G401.6 (cell line): ENCODE data around the gene TMEM221.
"Not testable (repeated sequence)": the region's sequence is repeated elsewhere in the genome, so short reads cannot be mapped to it uniquely, and the experiment has no call there.

Experiments used
- FAIRE-seq: peaks from 2 replicates; lab custom pipeline; 2012; peaks lifted over from hg19 to GRCh38; lab: Jason Lieb, UNC

Gene TMEM221

DNA sequence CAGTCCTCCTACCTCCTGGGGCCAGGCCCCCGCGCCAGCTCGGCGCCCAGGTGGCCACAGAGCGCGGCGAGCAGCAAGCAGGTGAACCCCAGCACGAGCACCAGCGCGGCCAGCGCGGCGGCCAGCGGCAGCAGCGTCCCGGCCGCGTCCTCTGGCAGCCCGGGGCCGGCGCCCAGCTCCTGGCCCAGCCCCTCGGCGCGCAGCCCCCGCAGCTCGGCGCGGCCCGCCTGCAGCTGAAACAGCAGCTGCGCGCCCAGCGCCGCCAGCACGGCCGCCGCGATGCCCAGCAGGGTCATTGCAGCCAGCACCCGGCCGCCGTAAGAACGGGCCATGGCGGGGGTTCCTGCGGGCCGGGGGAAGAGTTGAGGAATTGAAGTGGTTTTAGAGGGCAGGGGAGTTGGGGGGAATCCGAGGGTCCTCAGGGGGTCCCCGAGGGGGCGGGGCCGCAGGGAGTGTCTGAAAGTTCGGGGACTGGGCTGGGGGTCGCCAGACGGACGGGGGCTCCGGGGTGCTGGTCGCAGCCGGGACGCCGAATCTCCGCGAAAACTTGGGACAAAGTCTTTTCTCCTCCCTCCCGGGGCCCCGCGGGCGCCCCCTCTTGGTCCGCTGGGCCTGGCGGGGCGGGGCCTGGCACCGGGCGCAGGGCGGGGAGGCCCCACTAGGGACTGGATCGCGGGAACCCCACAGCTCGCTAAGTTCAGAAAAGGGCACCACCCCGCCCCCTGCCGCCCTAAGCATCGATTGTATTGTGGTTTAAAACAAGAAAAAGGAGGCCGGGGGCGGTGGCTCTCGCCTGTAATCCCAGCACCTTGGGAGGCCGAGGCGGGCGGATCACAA, at the start of gene TMEM221:
TSS of gene TMEM221 (minus strand) at position 538 of the 837 bp plus-strand sequence. CDS start at position 332, 206 bp downstream.
- FAIRE-seq, result no peak

DNA sequence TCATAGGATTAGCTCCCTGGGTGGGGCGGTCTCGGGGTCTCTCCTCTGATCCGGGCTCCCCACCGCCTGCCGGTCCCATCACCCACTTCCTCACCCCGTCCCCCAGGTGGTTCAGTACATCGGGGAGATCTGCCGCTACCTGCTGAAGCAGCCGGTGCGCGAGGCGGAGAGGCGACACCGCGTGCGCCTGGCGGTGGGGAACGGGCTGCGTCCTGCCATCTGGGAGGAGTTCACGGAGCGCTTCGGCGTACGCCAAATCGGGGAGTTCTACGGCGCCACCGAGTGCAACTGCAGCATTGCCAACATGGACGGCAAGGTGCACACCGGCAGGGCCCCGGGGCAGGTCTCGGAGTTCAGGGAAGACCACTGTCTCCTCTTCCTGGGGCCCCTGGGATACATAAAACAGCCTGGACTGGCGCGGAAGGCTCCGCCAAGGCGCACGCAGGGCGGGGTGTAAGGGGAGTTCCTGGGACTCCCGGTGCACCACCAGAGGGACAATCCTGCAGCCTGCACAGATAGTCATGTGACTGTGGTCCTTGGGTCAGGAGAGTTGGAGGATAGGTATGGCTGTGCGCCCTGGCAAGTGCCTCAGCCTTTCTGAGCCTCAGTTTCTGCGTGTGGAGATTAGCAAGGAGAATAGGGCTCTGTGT, 48.8 kb upstream of the TMEM221 start:
- no peak for FAIRE-seq

DNA sequence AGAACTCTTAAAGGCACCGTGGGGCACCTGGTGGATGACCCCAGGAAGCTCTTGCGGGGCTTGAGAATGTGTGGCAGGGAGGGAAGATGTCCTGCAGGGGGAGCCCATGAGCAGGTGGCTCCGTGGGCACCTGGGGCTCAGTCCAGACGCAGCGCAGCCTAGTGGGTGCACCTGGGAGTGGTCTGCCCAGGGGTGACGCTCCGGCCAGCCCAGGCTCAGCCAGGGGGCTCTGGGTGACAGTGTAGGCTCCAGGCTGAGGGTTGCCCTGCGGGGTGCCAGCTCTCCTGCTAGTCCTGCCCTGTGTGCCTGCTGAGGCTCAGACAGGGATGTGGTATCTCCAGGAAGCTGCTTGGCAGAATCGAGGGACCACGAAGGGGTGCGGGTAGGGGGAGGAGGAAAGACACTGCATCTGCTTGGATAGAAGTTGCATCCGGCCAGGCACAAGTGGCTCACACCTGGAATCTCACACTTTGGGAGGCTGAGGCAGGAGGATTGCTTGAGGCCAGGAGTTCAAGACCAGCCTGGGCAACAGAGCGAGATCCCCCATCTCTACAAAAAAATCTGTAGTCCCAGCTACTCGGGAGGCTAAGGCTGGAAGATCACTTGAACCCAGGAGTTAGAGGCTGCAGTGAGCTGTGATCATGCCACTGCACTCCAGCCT, 48.0 kb upstream of the TMEM221 start:
- FAIRE-seq, result no peak

DNA sequence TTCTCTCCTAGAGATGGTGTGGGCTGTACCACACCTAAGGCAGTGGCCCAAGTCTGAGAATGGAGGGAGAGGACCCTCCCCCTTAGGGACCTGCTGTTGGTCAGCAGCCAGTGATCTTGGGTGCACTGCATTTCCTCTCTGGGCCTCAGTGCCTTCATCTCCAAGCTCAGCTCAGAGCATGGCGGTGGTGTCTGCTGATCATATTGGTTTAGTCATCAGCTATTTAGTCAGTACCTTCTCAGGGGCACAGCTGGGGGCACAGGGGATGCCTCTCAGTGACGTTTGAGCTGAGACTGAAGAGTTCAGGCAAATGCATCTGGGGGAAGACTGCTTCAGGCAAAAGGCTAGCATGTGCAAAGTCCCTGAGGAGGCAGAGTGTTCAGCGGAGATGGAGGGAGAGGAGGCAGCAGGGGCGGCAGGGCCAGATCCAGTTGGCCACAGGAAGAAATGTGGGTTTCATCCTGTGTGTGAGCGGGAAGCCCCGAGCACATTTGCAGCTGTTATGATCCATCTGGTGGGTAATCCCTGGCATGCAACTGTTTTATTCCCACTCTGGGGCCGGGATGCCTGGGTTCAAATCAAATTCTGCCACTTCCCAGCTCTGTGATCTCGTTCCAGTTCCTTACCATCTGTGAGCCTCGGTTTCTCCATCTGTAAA, 47.3 kb upstream of the TMEM221 start:
- no peak for FAIRE-seq

DNA sequence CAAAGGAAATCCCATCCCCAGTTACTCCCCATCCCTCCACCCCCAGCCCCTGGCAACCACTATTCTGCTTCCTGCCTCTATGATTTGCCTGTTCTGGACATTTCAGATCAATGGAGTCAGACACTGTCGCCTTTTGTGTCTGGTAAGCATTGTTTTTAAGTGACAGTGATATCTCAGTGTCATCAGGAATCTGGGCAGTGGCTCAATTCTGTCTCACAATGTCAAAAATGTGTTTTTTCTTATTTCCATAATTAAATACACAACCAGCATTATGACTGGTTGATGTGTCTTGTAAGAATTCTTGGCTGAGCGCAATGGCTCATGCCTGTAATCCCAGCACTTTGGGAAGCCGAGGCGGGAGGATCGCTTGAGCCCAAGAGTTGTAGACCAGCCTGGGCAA, 42.8 kb upstream of the TMEM221 start:
- FAIRE-seq, result no peak

DNA sequence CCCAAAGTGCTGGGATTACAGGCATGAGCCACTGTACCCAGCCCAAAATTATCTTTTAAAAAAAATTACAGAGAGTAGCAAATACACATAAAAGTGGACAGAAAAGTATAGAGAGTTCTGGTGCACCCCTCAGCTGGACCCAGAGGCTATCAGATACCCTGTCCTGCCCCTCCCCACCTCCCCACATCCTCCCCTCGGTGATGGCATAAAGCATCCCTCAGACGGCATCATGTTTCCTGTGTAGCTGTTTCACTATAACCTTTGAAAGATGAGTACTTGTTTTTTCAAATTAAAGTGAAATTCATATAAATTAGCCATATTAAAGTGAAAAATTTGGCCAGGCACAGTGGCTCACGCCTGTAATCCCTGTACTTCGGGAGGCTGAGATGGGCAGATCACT, 41.9 kb upstream of the TMEM221 start:
- FAIRE-seq, result no peak

DNA sequence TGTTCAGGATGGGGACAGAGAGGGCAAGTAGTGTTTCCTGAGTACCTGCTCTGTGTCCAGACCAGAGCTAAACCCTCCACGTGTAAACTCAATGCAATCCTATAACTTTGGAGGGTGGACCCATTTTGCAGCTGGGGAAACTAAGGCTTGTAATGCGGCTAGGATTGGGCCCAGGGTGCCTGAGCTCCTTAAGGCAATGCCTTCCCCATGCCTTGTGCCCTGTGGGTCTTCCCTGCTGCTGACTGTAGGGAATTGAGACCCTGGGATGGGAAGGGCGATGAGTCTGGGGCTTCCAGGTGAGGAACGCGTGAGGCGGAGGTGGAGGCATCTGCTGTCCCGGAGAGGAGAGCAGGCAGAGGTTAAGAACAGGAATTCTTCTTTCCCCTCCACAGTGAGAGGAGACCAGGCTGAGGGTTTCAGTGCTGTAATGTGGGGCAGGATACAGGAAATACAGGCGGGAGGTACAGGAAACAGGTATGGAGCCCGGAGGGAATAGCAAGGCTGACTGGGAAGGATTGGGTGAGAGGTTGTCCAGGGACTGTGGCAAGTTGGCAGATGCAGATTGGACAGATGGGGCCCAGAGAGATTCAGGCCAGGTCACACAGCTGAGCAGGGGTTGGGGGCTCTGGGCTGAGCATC, 41.0 kb upstream of the TMEM221 start:
- FAIRE-seq, result no peak

DNA sequence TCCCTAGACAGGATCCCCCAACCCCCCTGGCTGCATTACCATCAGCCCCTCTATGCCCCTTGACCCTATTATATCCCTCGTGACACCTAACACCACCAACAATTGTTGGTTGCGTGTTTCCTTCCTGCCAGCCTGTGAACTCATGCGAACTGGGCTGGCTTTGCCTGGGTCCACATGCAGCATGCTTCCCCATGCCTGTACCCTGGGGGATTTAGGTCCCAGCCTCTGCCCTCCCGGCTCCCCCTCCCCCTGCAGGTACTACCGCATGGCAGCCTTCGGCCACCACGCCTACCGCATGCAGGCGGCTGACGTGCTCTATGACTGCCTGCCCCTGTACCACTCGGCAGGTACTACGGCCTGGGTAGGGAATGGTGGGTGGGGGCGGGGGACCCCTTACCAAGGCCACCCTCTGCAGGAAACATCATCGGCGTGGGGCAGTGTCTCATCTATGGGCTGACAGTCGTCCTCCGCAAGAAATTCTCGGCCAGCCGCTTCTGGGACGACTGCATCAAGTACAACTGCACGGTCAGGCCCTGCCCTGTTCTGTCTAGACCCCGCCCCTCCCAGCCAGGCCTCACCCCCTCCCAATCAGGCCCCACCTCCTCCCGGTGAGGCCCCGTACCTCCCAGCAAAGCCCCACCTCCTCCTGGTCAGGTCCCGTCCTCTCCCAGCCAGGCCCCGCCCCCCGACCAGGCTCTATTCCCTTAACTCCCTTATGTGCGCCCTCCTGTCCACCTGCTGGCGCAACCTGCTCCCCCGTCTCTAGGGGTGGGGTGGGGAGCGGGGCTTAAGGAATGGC, 40.3 kb upstream of the TMEM221 start:
- FAIRE-seq, result no peak

DNA sequence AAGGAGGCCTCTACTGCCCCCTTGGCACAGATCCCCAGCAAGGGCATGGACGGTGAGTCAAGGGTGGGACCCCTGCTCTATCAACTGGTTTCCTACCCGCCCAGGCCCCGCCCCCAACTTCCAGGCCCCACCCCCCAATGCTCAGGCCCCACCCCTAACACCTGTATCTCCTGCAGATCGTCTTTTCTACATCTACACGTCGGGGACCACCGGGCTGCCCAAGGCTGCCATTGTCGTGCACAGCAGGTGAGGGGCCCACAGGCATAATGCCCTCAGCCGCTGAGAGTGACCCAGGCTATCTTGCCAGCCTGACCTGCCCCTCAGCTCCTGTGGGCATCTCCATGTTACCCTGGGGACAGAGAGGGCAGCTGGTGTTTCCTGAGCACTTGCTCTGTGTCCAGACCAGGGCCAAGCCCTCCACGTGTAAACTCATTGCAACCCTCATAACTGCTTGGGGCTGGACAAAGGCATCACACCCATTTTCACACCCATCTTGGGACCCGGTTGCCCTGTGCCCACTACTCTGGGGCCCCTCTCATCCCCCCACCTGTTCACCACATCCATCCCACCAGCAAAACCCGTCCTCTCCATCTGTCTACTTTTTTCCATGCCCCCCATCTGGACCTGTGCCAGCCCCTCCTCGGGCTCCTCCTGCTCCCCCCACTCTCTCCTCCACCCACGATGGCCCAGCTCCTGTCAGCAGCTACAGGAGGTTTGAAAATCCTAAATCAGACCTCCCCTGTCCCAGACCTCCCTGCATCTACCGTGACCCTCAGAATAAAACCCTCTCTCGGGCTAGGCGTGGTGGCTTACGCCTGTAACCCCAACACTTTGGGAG, 39.0 kb upstream of the TMEM221 start:
- FAIRE-seq, result no peak

DNA sequence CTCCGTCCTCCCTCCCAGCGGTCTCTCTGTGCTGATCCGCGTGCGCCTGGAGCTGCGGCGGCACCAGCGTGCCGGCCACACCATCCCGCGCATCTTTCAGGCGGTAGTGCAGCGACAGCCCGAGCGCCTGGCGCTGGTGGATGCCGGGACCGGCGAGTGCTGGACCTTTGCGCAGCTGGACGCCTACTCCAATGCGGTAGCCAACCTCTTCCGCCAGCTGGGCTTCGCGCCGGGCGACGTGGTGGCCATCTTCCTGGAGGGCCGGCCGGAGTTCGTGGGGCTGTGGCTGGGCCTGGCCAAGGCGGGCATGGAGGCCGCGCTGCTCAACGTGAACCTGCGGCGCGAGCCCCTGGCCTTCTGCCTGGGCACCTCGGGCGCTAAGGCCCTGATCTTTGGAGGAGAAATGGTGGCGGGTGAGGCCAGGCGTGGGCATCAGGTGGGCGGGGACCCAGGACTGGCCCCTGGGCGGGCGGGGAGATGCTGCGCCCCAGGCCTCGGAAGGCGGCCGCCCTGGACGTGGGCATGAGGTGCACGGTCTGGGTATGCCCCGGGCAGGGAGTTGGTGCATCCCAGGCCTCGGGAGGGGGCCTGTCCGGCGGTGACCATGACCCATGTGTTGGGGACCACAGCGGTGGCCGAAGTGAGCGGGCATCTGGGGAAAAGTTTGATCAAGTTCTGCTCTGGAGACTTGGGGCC, 38.2 kb upstream of the TMEM221 start:
- FAIRE-seq, result no peak

DNA sequence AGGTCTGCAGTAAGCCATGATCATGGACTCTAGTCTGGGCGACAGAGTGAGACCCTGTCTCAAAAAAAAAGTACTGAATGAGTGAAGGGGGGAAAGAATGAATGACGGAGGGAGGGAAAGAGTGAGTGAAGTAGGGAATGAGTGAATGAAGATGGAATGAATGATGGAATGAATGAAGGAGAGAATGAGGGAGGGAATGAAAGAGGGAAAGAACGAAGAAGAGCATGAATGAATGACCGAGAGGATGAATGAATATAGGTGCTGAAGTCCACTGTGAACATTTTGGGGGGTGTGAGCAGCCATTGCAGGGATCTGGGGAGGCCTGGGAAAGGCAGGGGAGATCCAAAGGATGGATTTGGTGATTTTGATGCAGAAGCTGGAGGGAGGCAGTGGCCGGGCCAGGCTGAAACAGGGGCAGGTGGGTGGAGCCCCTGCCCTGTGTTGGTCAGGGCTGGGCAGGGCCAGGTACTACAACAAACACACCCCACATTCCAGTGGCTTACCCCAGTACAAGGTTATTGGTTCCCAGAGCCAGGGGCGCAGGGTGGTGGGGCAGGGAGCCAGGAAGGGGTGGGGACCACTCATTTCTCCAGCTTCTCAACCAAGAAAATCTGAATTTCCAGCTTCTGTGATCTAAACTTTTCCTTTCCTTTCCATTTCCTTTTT, 36.2 kb upstream of the TMEM221 start:
- FAIRE-seq, result no peak

DNA sequence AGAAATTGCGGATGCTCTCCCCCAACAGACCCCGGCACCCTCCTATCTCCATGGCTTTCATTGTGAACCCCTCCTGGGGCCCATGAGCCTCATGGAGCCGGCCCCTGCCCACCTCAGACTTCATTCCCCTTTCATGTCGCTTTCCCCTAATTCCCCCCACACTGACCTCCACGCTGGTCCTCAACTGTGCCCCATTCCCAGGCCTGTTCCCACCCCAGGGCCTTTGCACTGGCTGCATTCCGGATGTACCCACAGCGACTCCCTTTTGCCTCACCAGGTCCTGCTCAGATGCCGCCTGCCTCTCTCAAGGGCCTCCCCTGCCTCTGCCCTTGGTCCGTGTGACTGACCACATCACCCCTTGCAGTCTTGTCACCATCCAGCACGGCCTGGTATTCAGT, 35.1 kb upstream of the TMEM221 start:
- FAIRE-seq, result no peak

DNA sequence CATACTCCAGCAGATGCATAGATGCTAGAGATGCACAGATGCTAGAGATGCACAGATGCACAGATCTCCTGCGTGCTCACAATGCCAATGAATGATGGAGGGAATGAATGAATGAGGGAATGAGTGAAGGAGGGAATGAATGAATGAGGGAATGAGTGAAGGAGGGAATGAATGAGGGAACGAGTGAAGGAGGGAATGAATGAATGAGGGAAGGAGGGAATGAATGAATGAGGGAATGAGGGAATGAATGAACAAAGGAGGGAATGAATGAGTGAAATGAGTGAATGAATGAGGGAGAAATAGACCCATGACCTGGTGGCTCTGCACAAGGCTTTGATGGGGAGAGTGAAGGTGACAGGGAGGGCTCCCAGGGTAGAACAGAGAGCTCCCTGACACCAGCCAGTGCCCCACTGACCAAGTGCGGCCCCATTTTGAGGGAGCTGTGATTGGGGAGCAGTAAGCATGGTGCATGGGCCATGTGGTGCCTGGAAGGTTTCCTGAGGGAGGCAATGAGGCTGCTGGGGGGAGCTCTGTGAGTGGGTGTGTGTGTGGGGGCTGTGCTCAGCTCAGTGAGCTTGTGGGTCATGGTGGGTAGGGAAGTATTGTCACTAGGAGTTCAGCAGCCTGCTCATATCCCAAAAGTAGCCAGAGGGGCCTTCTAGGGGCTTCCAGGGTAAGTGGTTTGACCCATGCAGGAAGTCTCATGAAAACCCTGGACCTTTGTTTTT, 34.6 kb upstream of the TMEM221 start:
- FAIRE-seq, result no peak

DNA sequence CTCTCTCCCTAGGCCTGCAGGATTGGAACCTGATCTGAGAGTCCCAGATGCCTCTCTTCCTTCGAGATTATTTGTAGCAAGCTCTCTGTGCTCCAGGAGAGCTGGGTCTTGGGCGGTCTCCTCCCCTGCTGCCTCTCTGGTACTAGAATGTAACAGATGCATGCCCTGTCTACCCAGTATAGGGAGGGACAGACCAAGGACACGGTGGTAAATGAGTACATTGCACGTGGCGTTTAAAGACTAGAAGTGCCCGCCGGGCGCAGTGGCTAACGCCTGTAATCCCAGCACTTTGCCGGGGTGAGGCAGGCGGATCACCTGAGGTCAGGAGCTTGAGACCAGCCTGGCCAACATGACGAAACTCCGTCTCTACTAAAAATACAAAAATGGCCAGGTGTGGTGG, 33.5 kb upstream of the TMEM221 start:
- FAIRE-seq, result no peak

DNA sequence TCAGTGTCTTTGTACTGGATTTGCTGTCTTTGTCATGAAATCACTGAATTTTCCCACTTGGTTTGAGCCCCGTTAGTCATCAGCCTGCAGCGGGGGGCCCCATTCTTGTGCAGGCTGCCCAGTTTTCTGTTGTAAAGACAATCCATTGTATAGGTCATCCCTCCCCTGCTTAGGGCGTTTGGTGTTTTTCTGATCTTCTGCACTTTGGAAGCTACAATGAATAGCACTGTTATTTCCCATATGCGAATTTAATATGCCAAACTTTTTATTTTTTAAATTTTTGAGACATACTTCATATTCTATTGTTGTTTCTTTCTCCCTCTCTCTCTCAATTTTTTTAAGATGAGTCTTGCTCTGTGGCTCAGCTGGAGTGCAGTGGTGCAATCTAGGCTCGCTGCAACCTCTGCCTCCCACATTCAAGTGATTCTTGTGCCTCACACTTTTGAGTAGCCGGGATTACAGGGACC, 30.9 kb upstream of the TMEM221 start:
- FAIRE-seq, result no peak

DNA sequence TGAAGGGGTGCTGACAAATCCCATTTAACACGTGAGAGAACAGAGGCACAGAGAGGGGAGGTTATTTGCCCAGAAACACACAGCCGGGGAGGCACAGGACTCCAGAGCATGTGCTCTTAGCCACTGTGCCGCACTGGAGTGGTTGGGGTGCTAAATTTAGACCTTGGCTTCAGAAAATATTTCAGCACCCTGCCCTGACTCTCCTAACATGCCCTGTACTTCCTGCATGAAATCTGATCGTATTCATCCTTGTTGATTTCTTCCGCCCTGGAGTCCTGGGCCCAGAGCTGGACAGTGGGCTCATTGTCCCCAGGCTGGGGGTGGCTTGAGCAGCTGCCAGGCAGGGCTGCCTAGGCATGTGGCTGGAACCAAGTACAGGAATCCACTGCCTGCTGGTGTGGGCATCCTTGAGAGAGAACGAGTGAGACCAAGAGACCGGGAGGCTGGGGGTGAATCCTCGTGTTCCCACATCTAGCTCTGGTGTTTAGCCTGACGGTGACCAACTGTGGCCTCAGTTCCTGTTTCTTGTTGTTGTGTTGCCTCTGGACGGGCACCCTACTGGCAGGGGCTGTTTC, 27.2 kb upstream of the TMEM221 start:
- no peak for FAIRE-seq

DNA sequence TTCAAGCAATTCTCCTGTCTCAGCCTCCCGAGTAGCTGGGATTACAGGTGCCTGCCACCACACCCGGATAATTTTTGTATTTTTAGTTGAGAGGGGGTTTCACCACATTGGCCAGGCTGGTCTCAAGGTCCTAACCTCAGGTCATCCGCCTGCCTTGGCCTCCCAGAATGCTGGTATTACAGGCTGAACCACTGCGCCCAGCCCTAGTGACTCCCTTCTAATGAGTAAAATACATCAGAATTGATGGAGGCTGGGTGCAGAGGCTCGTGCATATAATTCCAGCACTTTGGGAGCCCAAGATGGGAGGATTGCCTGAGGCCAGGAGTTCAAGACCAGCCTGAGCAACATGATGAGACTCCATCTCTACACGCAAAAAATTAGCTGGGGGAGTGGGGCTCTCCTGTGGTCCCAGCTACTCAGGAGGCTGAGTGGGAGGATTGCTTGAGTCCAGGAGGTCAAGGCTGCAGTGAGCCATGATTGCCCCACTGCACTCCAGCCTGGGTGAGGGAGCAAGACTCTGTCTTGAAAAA, 26.6 kb upstream of the TMEM221 start:
- not testable (repeated sequence) for FAIRE-seq

DNA sequence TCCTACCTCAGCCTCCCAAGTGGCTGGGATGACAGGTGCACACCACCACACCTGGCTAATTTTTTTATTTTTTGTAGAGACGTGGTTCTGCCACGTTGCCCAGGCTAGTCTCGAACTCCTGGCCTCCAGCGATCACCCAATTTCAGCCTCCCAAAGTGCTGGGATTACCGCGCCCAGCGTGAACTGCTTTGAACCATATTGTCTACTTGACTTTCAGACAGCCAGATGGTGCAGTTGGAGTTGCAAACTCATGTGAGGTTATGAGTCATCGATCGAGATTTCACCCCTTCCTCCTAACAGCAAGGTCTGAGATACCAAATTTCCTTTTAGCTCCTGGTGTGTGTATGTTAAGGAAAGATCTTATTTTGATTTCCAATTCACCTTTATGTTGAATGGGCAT, 24.6 kb upstream of the TMEM221 start:
- no peak for FAIRE-seq
